MM.1S (cell line): Measurements from ENCODE around the gene TSHR.

ENCODE experiments used
- DNase-seq: peaks from one replicate; pipeline ENCODE4 v3.0.0-alpha.2; 2015
- H2AFZ ChIP-seq: fragments of 300-600 bp; sonication (generic); 2 replicates; pipeline ENCODE4 v1.6.0; 2016; ENCODE audit warnings: antibody characterized with exemption, low read length
- H3F3A ChIP-seq: fragments of 300-600 bp; sonication (generic); 2 replicates; pipeline ENCODE4 v1.6.1; 2016; ENCODE audit warnings: mild to moderate bottlenecking, antibody characterized with exemption, low read length, moderate library complexity, mixed read lengths; ENCODE audit not compliant: insufficient read depth
- H3K27ac ChIP-seq: fragments of 300-600 bp; sonication (generic); 2 replicates; pipeline ENCODE4 v1.5.1; 2016; ENCODE audit warnings: mild to moderate bottlenecking, low read length
- H3K27me3 ChIP-seq: fragments of 300-600 bp; sonication (generic); replicated peaks from 2 replicates; pipeline ENCODE4 v1.6.0; 2016; ENCODE audit warnings: low read length; ENCODE audit not compliant: insufficient read depth
- H3K36me3 ChIP-seq: fragments of 300-600 bp; sonication (generic); replicated peaks from 2 replicates; pipeline ENCODE4 v1.6.1; 2016; ENCODE audit warnings: mild to moderate bottlenecking, low read length, mixed read lengths; ENCODE audit not compliant: insufficient read depth
- H3K4me1 ChIP-seq: fragments of 300-600 bp; sonication (generic); 2 replicates; pipeline ENCODE4 v1.6.1; 2016; ENCODE audit warnings: low read length, mixed read lengths
- H3K4me2 ChIP-seq: fragments of 300-600 bp; sonication (generic); 2 replicates; pipeline ENCODE4 v1.6.0; 2016; ENCODE audit warnings: low read depth, low read length
- H3K4me3 ChIP-seq: fragments of 300-600 bp; sonication (generic); 2 replicates; pipeline ENCODE4 v1.5.1; 2016; ENCODE audit warnings: low read length, mixed read lengths
- H3K79me2 ChIP-seq: fragments of 300-600 bp; sonication (generic); 2 replicates; pipeline ENCODE4 v1.6.1; 2016; ENCODE audit warnings: mixed run types, low read length, mixed read lengths
- H3K9ac ChIP-seq: fragments of 300-600 bp; sonication (generic); 2 replicates; pipeline ENCODE4 v1.6.1; 2016; ENCODE audit warnings: low read length, mixed read lengths
- H3K9me2 ChIP-seq: fragments of 300-600 bp; sonication (generic); replicated peaks from 2 replicates; pipeline ENCODE4 v1.6.1; 2016; ENCODE audit warnings: mild to moderate bottlenecking, low read length, mixed read lengths; ENCODE audit not compliant: insufficient read depth
- H3K9me3 ChIP-seq: fragments of 300-600 bp; sonication (generic); replicated peaks from 2 replicates; pipeline ENCODE4 v1.6.1; 2016; ENCODE audit warnings: mild to moderate bottlenecking, low read length, mixed read lengths; ENCODE audit not compliant: insufficient read depth
- H4K20me1 ChIP-seq: fragments of 300-600 bp; sonication (generic); 2 replicates; pipeline ENCODE4 v1.6.1; 2016; ENCODE audit warnings: mild to moderate bottlenecking, low read length, moderate library complexity, mixed read lengths; ENCODE audit not compliant: insufficient read depth
- EZH2 ChIP-seq: fragments of 300-600 bp; sonication (generic); optimal IDR thresholded peaks from 2 replicates; pipeline ENCODE3; 2017; ENCODE audit warnings: low read depth, mild to moderate bottlenecking, antibody characterized with exemption, low read length, mixed read lengths
- EZH2phosphoT487 ChIP-seq: fragments of 300-600 bp; sonication (generic); IDR thresholded peaks from 2 replicates; pipeline ENCODE4 v1.6.1; 2018; ENCODE audit warnings: antibody characterized with exemption, low read length
- TF ChIP-seq, protein P1 (sequence below): fragments of 300-600 bp; sonication (generic); IDR thresholded peaks from 2 replicates; pipeline ENCODE4 v1.5.1; 2016; ENCODE audit warnings: antibody characterized with exemption, low read length, mixed read lengths

Gene TSHR

GRCh38 chr14:81096656-81097055 is 141.2 kb downstream of the TSHR start:
- H3F3A ChIP-seq = no peaks in the 10 kb centered on the region
- TF ChIP-seq EZH2phosphoT487 = no peak
- TF ChIP-seq, protein P1, sequence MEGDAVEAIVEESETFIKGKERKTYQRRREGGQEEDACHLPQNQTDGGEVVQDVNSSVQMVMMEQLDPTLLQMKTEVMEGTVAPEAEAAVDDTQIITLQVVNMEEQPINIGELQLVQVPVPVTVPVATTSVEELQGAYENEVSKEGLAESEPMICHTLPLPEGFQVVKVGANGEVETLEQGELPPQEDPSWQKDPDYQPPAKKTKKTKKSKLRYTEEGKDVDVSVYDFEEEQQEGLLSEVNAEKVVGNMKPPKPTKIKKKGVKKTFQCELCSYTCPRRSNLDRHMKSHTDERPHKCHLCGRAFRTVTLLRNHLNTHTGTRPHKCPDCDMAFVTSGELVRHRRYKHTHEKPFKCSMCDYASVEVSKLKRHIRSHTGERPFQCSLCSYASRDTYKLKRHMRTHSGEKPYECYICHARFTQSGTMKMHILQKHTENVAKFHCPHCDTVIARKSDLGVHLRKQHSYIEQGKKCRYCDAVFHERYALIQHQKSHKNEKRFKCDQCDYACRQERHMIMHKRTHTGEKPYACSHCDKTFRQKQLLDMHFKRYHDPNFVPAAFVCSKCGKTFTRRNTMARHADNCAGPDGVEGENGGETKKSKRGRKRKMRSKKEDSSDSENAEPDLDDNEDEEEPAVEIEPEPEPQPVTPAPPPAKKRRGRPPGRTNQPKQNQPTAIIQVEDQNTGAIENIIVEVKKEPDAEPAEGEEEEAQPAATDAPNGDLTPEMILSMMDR = no peak
- TF ChIP-seq EZH2 = no peak

DNA sequence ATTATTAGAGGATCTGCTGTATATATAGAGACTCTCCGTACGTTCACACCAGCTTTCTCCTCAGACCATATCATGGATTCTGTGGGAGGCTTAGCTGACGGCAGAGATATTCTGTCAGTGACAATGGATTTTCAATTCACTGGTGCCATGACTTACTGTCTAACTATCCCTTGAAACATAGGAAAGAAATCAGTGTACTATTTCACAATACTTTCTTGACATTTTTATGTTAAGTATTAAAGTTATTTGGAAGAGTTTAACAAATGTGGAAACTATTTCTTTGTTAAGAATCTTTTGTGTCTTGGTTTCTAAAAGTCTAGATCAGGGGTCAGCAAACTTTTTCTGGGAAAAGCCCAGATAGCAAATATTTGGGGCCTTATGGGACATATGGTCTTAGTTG is 146.8 kb downstream of the TSHR start:
- Histone ChIP-seq H3K4me2 (no peak overlapping the region), H3K9ac (no peak overlapping the region), H3K79me2 (no peaks in the 10 kb centered on the region), H3K36me3 (no peaks in the 10 kb centered on the region), H3K4me3 (no peak overlapping the region), H3K27ac (no peak overlapping the region), H3F3A (no peaks in the 10 kb centered on the region), H3K9me2 (no peaks in the 10 kb centered on the region), H4K20me1 (no peaks in the 10 kb centered on the region), H2AFZ (no peak overlapping the region), H3K27me3 (no peaks in the 10 kb centered on the region), H3K4me1 (no peaks in the 10 kb centered on the region), H3K9me3 (no peaks in the 10 kb centered on the region)
- TF ChIP-seq, protein P1 = no peak
- no peak for TF ChIP-seq EZH2phosphoT487
- TF ChIP-seq EZH2 = no peak
- no peak for DNase-seq

More at GRCh38 chr14:81096656-81097055, 141.2 kb downstream of the TSHR start:
- Histone ChIP-seq H3K36me3 (no peaks in the 10 kb centered on the region), H2AFZ (no peak overlapping the region), H3K9ac (no peak overlapping the region), H3K4me1 (no peaks in the 10 kb centered on the region), H3K9me2 (no peaks in the 10 kb centered on the region), H3K4me3 (no peak overlapping the region), H3K79me2 (no peaks in the 10 kb centered on the region), H3K4me2 (no peak overlapping the region), H3K27me3 (no peaks in the 10 kb centered on the region), H3K9me3 (no peaks in the 10 kb centered on the region), H4K20me1 (no peaks in the 10 kb centered on the region), H3K27ac (no peak overlapping the region)
- no peak for DNase-seq

- H3K27ac ChIP-seq = no peak overlapping the region
- DNase-seq = no peak
- no peaks in the 10 kb centered on the region for H3K27me3 ChIP-seq
- no peak overlapping the region for H3K9ac ChIP-seq
- no peaks in the 10 kb centered on the region for H3K36me3 ChIP-seq
- no peaks in the 10 kb centered on the region for H3K9me2 ChIP-seq
- H3K79me2 ChIP-seq = no peaks in the 10 kb centered on the region
- H3F3A ChIP-seq = no peaks in the 10 kb centered on the region
- no peak overlapping the region for H2AFZ ChIP-seq
- no peaks in the 10 kb centered on the region for H3K9me3 ChIP-seq
- no peak for TF ChIP-seq EZH2
- no peak for TF ChIP-seq EZH2phosphoT487
- TF ChIP-seq, protein P1 = no peak
- no peaks in the 10 kb centered on the region for H3K4me1 ChIP-seq
- H3K4me2 ChIP-seq = no peak overlapping the region
- no peak overlapping the region for H3K4me3 ChIP-seq
- no peaks in the 10 kb centered on the region for H4K20me1 ChIP-seq
Observed at GRCh38 chr14:81103443-81103842, 148.0 kb downstream of the TSHR start.
